Measurements from ENCODE around the gene ATP5PD.

- TF ChIP-seq GATA2 (IDR thresholded peaks at IDR 0.05; ENCODE audit: low read depth, low read length) (no peak), GATA3 (IDR thresholded peaks at IDR 0.05; ENCODE audit: low read depth, low read length) (no peak)
These were observed 16.9 kb upstream of the ATP5PD start for GRCh38 chr17:75063626-75064025.
